Dendritic cell treated with granulocyte-macrophage colony-stimulating factor and Interleukin-4, amounts not matched to agents 40 ng/mL and 50 ng/mL, for 4 days (primary cell): ENCODE results near the gene TSPAN5.

Experiments used
- H3K27ac Mint-ChIP-seq: one replicate; pipeline ENCODE4 v1.8.0; 2022; ENCODE audit warnings: mild to moderate bottlenecking, mixed read lengths
- H3K27me3 Mint-ChIP-seq: one replicate; pipeline ENCODE4 v1.8.0; 2022; ENCODE audit warnings: mild to moderate bottlenecking, mixed read lengths
- H3K36me3 Mint-ChIP-seq: one replicate; pipeline ENCODE4 v1.8.0; 2022; ENCODE audit warnings: low read depth, mixed read lengths
- H3K4me1 Mint-ChIP-seq: one replicate; pipeline ENCODE4 v1.8.0; 2022; ENCODE audit warnings: low read depth, mixed read lengths
- H3K4me3 Mint-ChIP-seq: one replicate; pipeline ENCODE4 v1.8.0; 2022; ENCODE audit warnings: mild to moderate bottlenecking, moderate library complexity, mixed read lengths
- H3K9me3 Mint-ChIP-seq: one replicate; pipeline ENCODE4 v1.8.0; 2022; ENCODE audit warnings: mixed read lengths
- intact Hi-C: fragments of 100-400 bp; cut with micrococcal nuclease; formaldehyde crosslinking; loops from one replicate; pipeline ENCODE4 v1.15.0; 2022

The TSPAN5 gene

GRCh38 chr4:98646422-98646821, 12.0 kb downstream of the TSPAN5 start:
- intact Hi-C loops: no loop called here
- no peaks in the 10 kb centered on the region for H3K4me1 Mint-ChIP-seq
- H3K9me3 Mint-ChIP-seq: no peaks in the 10 kb centered on the region
- no peaks in the 10 kb centered on the region for H3K27me3 Mint-ChIP-seq
- H3K4me3 Mint-ChIP-seq: no peak overlapping the region
- no peak overlapping the region for H3K27ac Mint-ChIP-seq
- no peaks in the 10 kb centered on the region for H3K36me3 Mint-ChIP-seq

DNA sequence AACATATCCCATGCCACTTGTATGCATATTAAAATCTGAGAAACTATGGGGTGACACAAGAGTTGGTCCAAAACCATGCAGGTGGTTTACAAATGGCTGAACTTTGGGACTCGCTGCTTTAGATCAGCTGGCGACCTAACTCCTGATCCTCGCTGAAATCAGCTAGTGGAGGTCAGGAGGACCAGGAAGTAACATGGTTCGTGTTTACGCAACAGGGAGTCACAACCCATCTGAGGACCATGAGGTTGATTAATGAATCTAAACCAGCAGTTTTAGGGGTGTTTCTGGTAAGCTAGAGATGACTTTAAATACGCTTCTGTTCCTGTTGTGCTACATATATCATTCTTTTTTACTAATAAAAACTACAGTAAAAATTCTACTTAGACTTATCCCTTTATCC, 12.9 kb downstream of the TSPAN5 start:
- H3K9me3 Mint-ChIP-seq: no peaks in the 10 kb centered on the region
- intact Hi-C loops: no loop called here

GRCh38 chr4:98643755-98644154, 14.7 kb downstream of the TSPAN5 start:
- H3K27ac Mint-ChIP-seq: no peak overlapping the region
- H3K27me3 Mint-ChIP-seq: no peaks in the 10 kb centered on the region
- no peak overlapping the region for H3K4me3 Mint-ChIP-seq
- no peaks in the 10 kb centered on the region for H3K36me3 Mint-ChIP-seq
- no peaks in the 10 kb centered on the region for H3K4me1 Mint-ChIP-seq
- intact Hi-C loops: loop anchor here (1.0 kb wide), 1 partner anchor 25 kb away; no protein-coding TSS in a partner anchor
- H3K9me3 Mint-ChIP-seq: no peaks in the 10 kb centered on the region

More for the DNA sequence above, 12.9 kb downstream of the TSPAN5 start:
- Mint-ChIP-seq H3K36me3 (no peaks in the 10 kb centered on the region), H3K4me3 (no peak overlapping the region), H3K27ac (no peak overlapping the region), H3K4me1 (no peaks in the 10 kb centered on the region), H3K27me3 (no peaks in the 10 kb centered on the region)

GRCh38 chr4:98642991-98643426, 15.4 kb downstream of the TSPAN5 start:
- no peaks in the 10 kb centered on the region for H3K4me1 Mint-ChIP-seq
- intact Hi-C loops: no loop called here
- H3K27me3 Mint-ChIP-seq: no peaks in the 10 kb centered on the region
- no peaks in the 10 kb centered on the region for H3K9me3 Mint-ChIP-seq
- no peak overlapping the region for H3K27ac Mint-ChIP-seq
- no peaks in the 10 kb centered on the region for H3K36me3 Mint-ChIP-seq
- no peak overlapping the region for H3K4me3 Mint-ChIP-seq

DNA sequence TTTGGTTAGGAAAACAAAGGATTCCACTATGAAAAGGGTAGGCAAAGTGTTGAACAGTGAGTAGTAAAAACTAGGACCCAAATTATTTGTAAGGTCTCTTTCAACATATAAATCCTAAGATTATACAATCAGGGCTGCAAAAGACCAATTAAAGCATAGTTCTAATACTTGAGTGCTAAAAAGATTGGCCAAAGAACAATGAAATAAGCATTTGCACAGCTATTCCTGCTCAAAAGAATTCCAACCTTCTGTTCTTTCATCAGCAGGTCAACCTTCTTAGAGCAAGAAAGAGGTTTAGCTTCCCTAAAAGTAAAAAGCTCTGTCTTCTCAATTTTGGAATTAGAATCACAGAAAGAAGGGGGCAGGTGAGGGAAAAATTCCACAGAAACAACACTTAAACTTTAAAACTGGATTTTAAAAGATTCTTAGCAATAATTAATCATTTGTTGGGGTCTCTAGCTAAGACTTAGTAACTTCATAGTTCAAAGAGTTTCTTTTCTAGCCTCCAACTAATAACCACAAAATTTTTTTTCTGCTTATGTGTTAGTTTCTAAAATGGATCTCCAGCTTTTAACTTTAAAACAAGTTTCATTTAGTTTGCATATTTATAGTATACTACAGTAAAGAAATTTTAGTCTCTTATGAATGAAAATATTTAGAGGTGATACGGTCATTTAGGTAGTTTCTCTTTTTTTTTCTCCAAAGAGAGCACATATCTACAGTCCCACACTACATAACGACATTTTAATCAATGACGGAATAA, 16.3 kb downstream of the TSPAN5 start:
- intact Hi-C loops: no loop called here
- H3K4me1 Mint-ChIP-seq: no peaks in the 10 kb centered on the region
- no peaks in the 10 kb centered on the region for H3K36me3 Mint-ChIP-seq
- H3K9me3 Mint-ChIP-seq: no peaks in the 10 kb centered on the region
- no peak overlapping the region for H3K4me3 Mint-ChIP-seq
- no peaks in the 10 kb centered on the region for H3K27me3 Mint-ChIP-seq
- no peak overlapping the region for H3K27ac Mint-ChIP-seq

GRCh38 chr4:98641376-98641775, 17.0 kb downstream of the TSPAN5 start:
- Mint-ChIP-seq H3K9me3 (no peaks in the 10 kb centered on the region), H3K4me3 (no peak overlapping the region), H3K4me1 (no peaks in the 10 kb centered on the region), H3K36me3 (no peaks in the 10 kb centered on the region), H3K27ac (no peak overlapping the region), H3K27me3 (no peaks in the 10 kb centered on the region)
- intact Hi-C loops: no loop called here

GRCh38 chr4:98639523-98639922, 18.9 kb downstream of the TSPAN5 start:
- H3K36me3 Mint-ChIP-seq: no peaks in the 10 kb centered on the region
- no peaks in the 10 kb centered on the region for H3K27me3 Mint-ChIP-seq
- H3K4me1 Mint-ChIP-seq: no peaks in the 10 kb centered on the region
- H3K9me3 Mint-ChIP-seq: no peaks in the 10 kb centered on the region
- intact Hi-C loops: no loop called here
- no peak overlapping the region for H3K27ac Mint-ChIP-seq
- H3K4me3 Mint-ChIP-seq: no peak overlapping the region

- Mint-ChIP-seq H3K9me3 (no peaks in the 10 kb centered on the region), H3K4me3 (no peak overlapping the region), H3K27me3 (no peaks in the 10 kb centered on the region), H3K27ac (no peak overlapping the region), H3K36me3 (no peaks in the 10 kb centered on the region), H3K4me1 (no peaks in the 10 kb centered on the region)
- intact Hi-C loops: no loop called here
Observed at GRCh38 chr4:98639108-98639507, 19.3 kb downstream of the TSPAN5 start.

GRCh38 chr4:98638661-98639060, 19.8 kb downstream of the TSPAN5 start:
- no peak overlapping the region for H3K27ac Mint-ChIP-seq

DNA sequence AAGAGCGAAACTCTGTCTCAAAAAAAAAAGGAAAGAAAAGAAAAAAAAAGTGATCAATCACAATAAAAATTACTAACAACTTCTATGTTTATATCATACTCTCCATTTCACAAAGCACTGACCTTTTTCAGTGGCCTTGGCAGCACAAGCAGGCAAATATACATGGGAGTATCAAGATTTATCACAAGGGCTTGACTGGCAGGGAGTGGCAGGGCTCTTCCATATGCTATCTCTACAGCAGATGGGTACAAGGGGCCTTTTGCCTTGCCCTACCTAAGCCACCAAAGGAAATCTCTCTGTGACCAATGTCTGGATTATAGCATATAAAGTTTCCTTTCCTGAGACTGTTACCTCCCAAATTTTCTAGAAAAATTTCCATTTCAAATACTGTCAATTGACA, 24.4 kb downstream of the TSPAN5 start:
- Mint-ChIP-seq H3K27ac (no peak overlapping the region), H3K4me3 (no peak overlapping the region), H3K9me3 (no peaks in the 10 kb centered on the region), H3K4me1 (no peaks in the 10 kb centered on the region), H3K36me3 (no peaks in the 10 kb centered on the region), H3K27me3 (no peaks in the 10 kb centered on the region)
- intact Hi-C loops: no loop called here

More at GRCh38 chr4:98638661-98639060, 19.8 kb downstream of the TSPAN5 start:
- H3K9me3 Mint-ChIP-seq: no peaks in the 10 kb centered on the region
- no peak overlapping the region for H3K4me3 Mint-ChIP-seq
- no peaks in the 10 kb centered on the region for H3K4me1 Mint-ChIP-seq
- intact Hi-C loops: no loop called here
- H3K27me3 Mint-ChIP-seq: no peaks in the 10 kb centered on the region
- H3K36me3 Mint-ChIP-seq: no peaks in the 10 kb centered on the region

- Mint-ChIP-seq H3K4me1 (no peaks in the 10 kb centered on the region), H3K27me3 (no peaks in the 10 kb centered on the region), H3K9me3 (no peaks in the 10 kb centered on the region), H3K36me3 (no peaks in the 10 kb centered on the region), H3K4me3 (no peak overlapping the region), H3K27ac (no peak overlapping the region)
- intact Hi-C loops: no loop called here
Observed at GRCh38 chr4:98633159-98633558, 25.3 kb downstream of the TSPAN5 start.

DNA sequence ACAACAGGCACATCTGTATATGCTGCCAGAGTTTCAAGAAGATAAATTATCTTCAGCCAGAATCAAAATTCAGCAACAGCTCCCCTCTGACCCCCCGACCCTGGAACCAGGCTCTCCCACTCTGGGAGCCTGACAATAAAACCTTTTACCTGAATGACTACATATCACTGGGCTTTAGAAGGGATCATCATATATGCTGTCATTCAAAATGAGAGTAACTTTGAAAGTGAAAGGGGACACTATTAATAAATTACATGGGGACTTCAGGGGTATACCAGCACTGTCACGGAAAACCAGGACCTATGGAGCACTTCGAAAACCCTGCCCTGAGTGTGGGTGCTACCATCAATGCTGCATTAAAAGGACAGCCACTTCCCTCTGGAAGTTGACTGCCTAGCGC, 26.2 kb downstream of the TSPAN5 start:
- H3K9me3 Mint-ChIP-seq: no peaks in the 10 kb centered on the region
- H3K27ac Mint-ChIP-seq: no peak overlapping the region
- H3K27me3 Mint-ChIP-seq: no peaks in the 10 kb centered on the region
- no peaks in the 10 kb centered on the region for H3K4me1 Mint-ChIP-seq
- H3K36me3 Mint-ChIP-seq: no peaks in the 10 kb centered on the region
- intact Hi-C loops: no loop called here
- no peak overlapping the region for H3K4me3 Mint-ChIP-seq

- no peaks in the 10 kb centered on the region for H3K36me3 Mint-ChIP-seq
- intact Hi-C loops: no loop called here
- no peak overlapping the region for H3K27ac Mint-ChIP-seq
Observed at GRCh38 chr4:98631506-98631905, 26.9 kb downstream of the TSPAN5 start.

DNA sequence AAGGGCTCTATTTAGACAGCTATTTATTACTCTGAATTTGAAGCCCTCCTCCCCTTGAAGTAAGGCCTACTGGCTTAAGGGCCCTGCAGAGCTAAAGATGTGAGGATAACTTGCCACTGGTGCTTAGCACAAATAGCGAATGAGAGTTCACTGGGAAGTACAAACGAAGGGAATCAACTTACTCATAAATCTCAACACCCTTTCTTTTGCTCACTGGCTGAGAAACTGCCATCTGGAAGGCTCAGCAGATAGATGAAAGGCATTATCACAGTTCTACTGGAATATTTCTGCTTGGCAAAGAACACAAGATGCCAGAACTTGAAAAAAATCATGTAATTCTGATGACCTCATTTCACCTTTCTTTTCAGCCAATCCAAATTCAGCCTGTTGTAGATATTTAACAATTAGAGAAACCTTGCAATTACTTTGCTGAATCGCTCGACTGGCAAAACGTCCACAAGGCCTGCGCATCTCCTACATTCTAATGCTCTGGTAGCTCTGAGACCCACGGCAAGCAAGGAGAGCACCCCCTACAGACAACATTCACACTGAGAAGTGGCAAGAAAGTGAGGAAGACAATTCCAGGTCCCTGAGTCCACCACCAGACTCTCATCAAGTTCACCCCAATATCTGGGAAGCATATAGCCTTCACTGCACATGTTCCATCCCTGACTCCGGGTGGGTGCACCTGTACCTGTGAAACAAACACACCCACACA, 27.5 kb downstream of the TSPAN5 start:
- intact Hi-C loops: no loop called here
- H3K36me3 Mint-ChIP-seq: no peaks in the 10 kb centered on the region
- H3K4me3 Mint-ChIP-seq: no peak overlapping the region
- no peak overlapping the region for H3K27ac Mint-ChIP-seq
- H3K4me1 Mint-ChIP-seq: no peaks in the 10 kb centered on the region
- H3K9me3 Mint-ChIP-seq: no peaks in the 10 kb centered on the region
- H3K27me3 Mint-ChIP-seq: no peaks in the 10 kb centered on the region

More at GRCh38 chr4:98631506-98631905, 26.9 kb downstream of the TSPAN5 start:
- no peaks in the 10 kb centered on the region for H3K9me3 Mint-ChIP-seq
- H3K4me3 Mint-ChIP-seq: no peak overlapping the region
- no peaks in the 10 kb centered on the region for H3K27me3 Mint-ChIP-seq
- H3K4me1 Mint-ChIP-seq: no peaks in the 10 kb centered on the region
